ENCODE measurements around the gene SMIM44. TPM values are rescaled to one million over a fixed set of nuclear protein-coding genes. Genes with fewer than 3 reads are reported as not detected.

Gene SMIM44
- total and polyA plus RNA-seq, 9 of the 15 experiments (the other 6 are each of a cell fraction or from before 2014, with no cell fraction given), result not detected

GRCh38 chr19:3477506-3477905 lies 5.7 kb downstream of the SMIM44 start (continued):
- TF ChIP-seq PHTF2 (CRISPR knock-in tag; IDR thresholded peaks at IDR 0.05), result no peak
- no peak for TF ChIP-seq NFRKB (IDR thresholded peaks at IDR 0.05; ENCODE audit: low read depth)
- TF ChIP-seq, protein P1, sequence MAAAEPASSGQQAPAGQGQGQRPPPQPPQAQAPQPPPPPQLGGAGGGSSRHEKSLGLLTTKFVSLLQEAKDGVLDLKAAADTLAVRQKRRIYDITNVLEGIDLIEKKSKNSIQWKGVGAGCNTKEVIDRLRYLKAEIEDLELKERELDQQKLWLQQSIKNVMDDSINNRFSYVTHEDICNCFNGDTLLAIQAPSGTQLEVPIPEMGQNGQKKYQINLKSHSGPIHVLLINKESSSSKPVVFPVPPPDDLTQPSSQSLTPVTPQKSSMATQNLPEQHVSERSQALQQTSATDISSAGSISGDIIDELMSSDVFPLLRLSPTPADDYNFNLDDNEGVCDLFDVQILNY (CRISPR knock-in tag; IDR thresholded peaks at IDR 0.05), result no peak
- no peak for TF ChIP-seq EZH2 (IDR thresholded peaks at IDR 0.05; ENCODE audit: borderline replicate concordance, low read depth, low read length)
- no peak for TF ChIP-seq ZNF76 (CRISPR knock-in tag; IDR thresholded peaks at IDR 0.05; ENCODE audit: borderline replicate concordance)
- TF ChIP-seq MCM2 (IDR thresholded peaks at IDR 0.05; ENCODE audit: low read depth), result no peak
- no peak for TF ChIP-seq NFYB (IDR thresholded peaks at IDR 0.05; ENCODE audit: extremely low read depth, insufficient read length)
- no peak for TF ChIP-seq ZNF124 (CRISPR knock-in tag; IDR thresholded peaks at IDR 0.05)
- no peak for TF ChIP-seq SMAD2 (IDR thresholded peaks at IDR 0.05; ENCODE audit: low read depth, low read length)
- no peak for TF ChIP-seq ZNF785 (CRISPR knock-in tag; IDR thresholded peaks at IDR 0.05)
- TF ChIP-seq SIN3B (IDR thresholded peaks at IDR 0.05; ENCODE audit: low read depth), result no peak
- peak; percentile 75; the same call in 1 of the 2 replicates for TF ChIP-seq GATAD2A (IDR thresholded peaks at IDR 0.05)
- TF ChIP-seq TRIM24 (IDR thresholded peaks at IDR 0.05), result peak in 1 of 2 experiments; percentile 30; a peak in 1 of 4 replicates
- TF ChIP-seq, protein P2, sequence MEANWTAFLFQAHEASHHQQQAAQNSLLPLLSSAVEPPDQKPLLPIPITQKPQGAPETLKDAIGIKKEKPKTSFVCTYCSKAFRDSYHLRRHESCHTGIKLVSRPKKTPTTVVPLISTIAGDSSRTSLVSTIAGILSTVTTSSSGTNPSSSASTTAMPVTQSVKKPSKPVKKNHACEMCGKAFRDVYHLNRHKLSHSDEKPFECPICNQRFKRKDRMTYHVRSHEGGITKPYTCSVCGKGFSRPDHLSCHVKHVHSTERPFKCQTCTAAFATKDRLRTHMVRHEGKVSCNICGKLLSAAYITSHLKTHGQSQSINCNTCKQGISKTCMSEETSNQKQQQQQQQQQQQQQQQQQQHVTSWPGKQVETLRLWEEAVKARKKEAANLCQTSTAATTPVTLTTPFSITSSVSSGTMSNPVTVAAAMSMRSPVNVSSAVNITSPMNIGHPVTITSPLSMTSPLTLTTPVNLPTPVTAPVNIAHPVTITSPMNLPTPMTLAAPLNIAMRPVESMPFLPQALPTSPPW (CRISPR knock-in tag; IDR thresholded peaks at IDR 0.05), result no peak
- no peak for TF ChIP-seq LCOR (CRISPR knock-in tag; IDR thresholded peaks at IDR 0.05)
- no peak for TF ChIP-seq SLC30A9 (CRISPR knock-in tag; IDR thresholded peaks at IDR 0.05)
- no peak for TF ChIP-seq ZNF354B (CRISPR knock-in tag; IDR thresholded peaks at IDR 0.05)
- no peak for TF ChIP-seq CBFB (CRISPR knock-in tag; IDR thresholded peaks at IDR 0.05)
- TF ChIP-seq MTA2 (IDR thresholded peaks at IDR 0.05; ENCODE audit: low read depth), result peak; percentile 57
- TF ChIP-seq ZNF347 (CRISPR knock-in tag; IDR thresholded peaks at IDR 0.05; ENCODE audit: low read depth), result no peak
- no peak for TF ChIP-seq KLF10 (CRISPR knock-in tag; IDR thresholded peaks at IDR 0.05)
- no peak for TF ChIP-seq TRIM28 (IDR thresholded peaks at IDR 0.05)
- TF ChIP-seq MEF2A (IDR thresholded peaks at IDR 0.05; ENCODE audit: control insufficient read depth, low read depth, low read length), result no peak
- no peak for TF ChIP-seq CEBPG (CRISPR knock-in tag; IDR thresholded peaks at IDR 0.05)
- no peak for TF ChIP-seq CEBPG (tag; conservative IDR thresholded peaks at IDR 0.05 in 1 of 2, IDR thresholded peaks at IDR 0.05 in 1 of 2)
- no peak for TF ChIP-seq ZBTB34 (CRISPR knock-in tag; IDR thresholded peaks at IDR 0.05)
- TF ChIP-seq HDAC1 (IDR thresholded peaks at IDR 0.05), result peak in 1 of 2 experiments; percentile 70; a peak in 1 of 4 replicates
- TF ChIP-seq MTA1 (IDR thresholded peaks at IDR 0.05; ENCODE audit: borderline replicate concordance), result peak; percentile 55; the same call in 1 of the 2 replicates
- no peak for TF ChIP-seq SMC3 (conservative IDR thresholded peaks at IDR 0.05; ENCODE audit: insufficient read depth, low read depth, low read length)
- TF ChIP-seq NFE2L1 (tag; IDR thresholded peaks at IDR 0.05; ENCODE audit: borderline replicate concordance, low read depth), result no peak
- TF ChIP-seq POLR2AphosphoS2 (IDR thresholded peaks at IDR 0.05; ENCODE audit: low read length), result no peak
- TF ChIP-seq PHB (CRISPR knock-in tag; IDR thresholded peaks at IDR 0.05), result no peak

Measured in K562 (cell line).